ENCODE results near the gene SYT13. TPM values are rescaled to one million over a fixed set of nuclear protein-coding genes. Genes with fewer than 3 reads are reported as not detected.

SYT13 gene
- total RNA-seq, 6 donors from 2014 or later, result 0.11 to 0.78 (median 0.30) TPM; not detected in 3

- 84 to 93% methylated on average over 7 of the region's 7 CpGs for WGBS, 2 donors
- Histone ChIP-seq H3K36me3 (no peaks in the 10 kb centered on the region), H3K4me1 (no peaks in the 10 kb centered on the region), H3K4me3 (no peak overlapping the region), H3K27ac (no peak overlapping the region), H3K27me3 (no peaks in the 10 kb centered on the region), H3K9me3 (no peaks in the 10 kb centered on the region)
- no peak for TF ChIP-seq POLR2A (IDR thresholded peaks at IDR 0.05)
- no peak for TF ChIP-seq POLR2AphosphoS5 (IDR thresholded peaks at IDR 0.05)
- no peak for TF ChIP-seq CTCF (IDR thresholded peaks at IDR 0.05)
- TF ChIP-seq EP300 (IDR thresholded peaks at IDR 0.05), result no peak
- peak in 1 of 2 donors; percentile 34 for ATAC-seq (ENCODE audit: low FRiP score in 2 of 2)
- DNase-seq, result no peak
These were observed 35.5 kb upstream of the SYT13 start for GRCh38 chr11:45321669-45322068.

GRCh38 chr11:45321031-45321595 lies 35.0 kb upstream of the SYT13 start:
- TF ChIP-seq CTCF (IDR thresholded peaks at IDR 0.05) (no peak), EP300 (IDR thresholded peaks at IDR 0.05) (no peak), POLR2AphosphoS5 (IDR thresholded peaks at IDR 0.05) (no peak), POLR2A (IDR thresholded peaks at IDR 0.05) (no peak)
- H3K4me3 ChIP-seq, result no peak overlapping the region
- DNase-seq, result no peak
- H3K4me1 ChIP-seq, result no peaks in the 10 kb centered on the region
- H3K27me3 ChIP-seq, result no peaks in the 10 kb centered on the region
- no peaks in the 10 kb centered on the region for H3K9me3 ChIP-seq
- H3K36me3 ChIP-seq, result no peaks in the 10 kb centered on the region
- no peak for ATAC-seq (ENCODE audit: low FRiP score in 2 of 2)
- H3K27ac ChIP-seq, result no peak overlapping the region
- 77 to 78% methylated on average over 6 to 7 of the region's 7 CpGs for WGBS, 2 donors

GRCh38 chr11:45320371-45320770 lies 34.2 kb upstream of the SYT13 start:
- Histone ChIP-seq H3K9me3 (no peaks in the 10 kb centered on the region), H3K36me3 (no peaks in the 10 kb centered on the region), H3K27me3 (no peaks in the 10 kb centered on the region), H3K4me1 (no peaks in the 10 kb centered on the region), H3K27ac (no peak overlapping the region), H3K4me3 (no peak overlapping the region)
- ATAC-seq (ENCODE audit: low FRiP score in 2 of 2) (no peak), DNase-seq (no peak)
- TF ChIP-seq POLR2A (IDR thresholded peaks at IDR 0.05), result no peak
- TF ChIP-seq CTCF (IDR thresholded peaks at IDR 0.05), result no peak
- no peak for TF ChIP-seq POLR2AphosphoS5 (IDR thresholded peaks at IDR 0.05)
- no peak for TF ChIP-seq EP300 (IDR thresholded peaks at IDR 0.05)
- WGBS, 2 donors, result 74 to 76% methylated on average over 3 to 4 of the region's 4 CpGs

GRCh38 chr11:45319077-45319476 lies 32.9 kb upstream of the SYT13 start:
- Histone ChIP-seq H3K27me3 (no peaks in the 10 kb centered on the region), H3K9me3 (no peaks in the 10 kb centered on the region), H3K36me3 (no peaks in the 10 kb centered on the region), H3K4me3 (no peak overlapping the region), H3K4me1 (no peaks in the 10 kb centered on the region), H3K27ac (no peak overlapping the region)
- 95 to 100% methylated on average over 1 of the region's 1 CpG for WGBS, 2 donors
- DNase-seq, result no peak
- no peak for ATAC-seq (ENCODE audit: low FRiP score in 2 of 2)
- no peak for TF ChIP-seq EP300 (IDR thresholded peaks at IDR 0.05)
- TF ChIP-seq POLR2A (IDR thresholded peaks at IDR 0.05), result no peak
- no peak for TF ChIP-seq CTCF (IDR thresholded peaks at IDR 0.05)
- TF ChIP-seq POLR2AphosphoS5 (IDR thresholded peaks at IDR 0.05), result no peak

GRCh38 chr11:45318516-45318915 lies 32.4 kb upstream of the SYT13 start:
- ATAC-seq (ENCODE audit: low FRiP score in 2 of 2) (no peak), DNase-seq (no peak)
- Histone ChIP-seq H3K4me3 (no peak overlapping the region), H3K4me1 (no peaks in the 10 kb centered on the region), H3K27ac (no peak overlapping the region), H3K36me3 (no peaks in the 10 kb centered on the region), H3K9me3 (no peaks in the 10 kb centered on the region), H3K27me3 (no peaks in the 10 kb centered on the region)
- no peak for TF ChIP-seq POLR2A (IDR thresholded peaks at IDR 0.05)
- TF ChIP-seq POLR2AphosphoS5 (IDR thresholded peaks at IDR 0.05), result no peak
- WGBS, 2 donors, result 93 to 95% methylated on average over 2 of the region's 2 CpGs

Data from upper lobe of left lung (tissue), 6 donors.